ENCODE results near the gene PLGRKT. TPM values are rescaled to one million over a fixed set of nuclear protein-coding genes. Genes with fewer than 3 reads are reported as not detected.
"Not testable (repeated sequence)": the region's sequence is repeated elsewhere in the genome, so short reads cannot be mapped to it uniquely, and the experiment has no call there.

The PLGRKT gene
- total RNA-seq, 1 experiment from 2014 or later: 15.1 TPM

DNA sequence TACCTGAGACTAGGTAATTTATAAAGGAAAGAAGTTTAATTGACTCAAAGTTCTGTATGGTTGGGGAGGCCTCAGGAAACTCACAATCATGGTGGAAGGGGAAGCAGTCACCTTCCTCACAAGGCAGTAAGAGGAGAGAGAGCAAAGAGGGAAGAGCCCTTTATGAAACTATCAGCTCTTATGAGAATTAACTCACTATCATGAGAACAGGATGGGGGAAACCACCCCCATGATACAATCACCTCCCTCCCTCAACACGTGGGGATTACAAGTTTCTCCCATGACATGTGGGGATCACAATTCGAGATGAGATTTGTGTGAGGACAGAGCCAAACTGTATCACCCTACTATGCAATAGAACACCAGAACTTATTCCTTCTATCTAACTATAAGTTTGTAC is 40.5 kb upstream of the PLGRKT start:
- CTCF ChIA-PET: no interaction called here
- intact Hi-C loops (cut with micrococcal nuclease; ENCODE audit: unreplicated experiment): no loop called here

DNA sequence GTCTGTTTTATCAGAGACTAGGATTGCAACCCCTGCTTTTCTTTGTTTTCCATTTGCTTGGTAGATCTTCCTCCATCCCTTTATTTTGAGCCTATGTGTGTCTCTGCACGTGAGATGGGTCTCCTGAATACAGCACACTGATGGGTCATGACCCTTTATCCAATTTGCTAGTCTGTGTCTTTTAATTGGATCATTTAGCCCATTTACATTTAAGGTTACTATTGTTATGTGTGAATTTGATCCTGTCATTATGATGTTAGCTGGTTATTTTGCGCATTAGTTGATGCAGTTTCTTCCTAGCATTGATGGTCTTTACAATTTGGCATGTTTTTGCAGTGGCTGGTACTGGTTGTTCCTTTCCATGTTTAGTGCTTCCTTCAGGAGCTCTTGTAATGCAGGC is 37.9 kb upstream of the PLGRKT start:
- H3K4me3 Mint-ChIP-seq (ENCODE audit: low read depth, unreplicated experiment); H3K27ac Mint-ChIP-seq (ENCODE audit: unreplicated experiment); intact Hi-C loops (cut with micrococcal nuclease; ENCODE audit: unreplicated experiment); H3K4me1 Mint-ChIP-seq (ENCODE audit: low read depth, unreplicated experiment); H3K9me3 Mint-ChIP-seq (ENCODE audit: low read depth, unreplicated experiment); DNase-seq; BruUV-seq (replicated peaks); CTCF ChIA-PET; H3K36me3 Mint-ChIP-seq (ENCODE audit: insufficient read depth, unreplicated experiment): not testable (repeated sequence)
- peaks cover 16% of the 10 kb centered on the region for H3K27me3 Mint-ChIP-seq (ENCODE audit: unreplicated experiment)

More for the DNA sequence above, 40.5 kb upstream of the PLGRKT start:
- TF ChIP-seq, protein P1, sequence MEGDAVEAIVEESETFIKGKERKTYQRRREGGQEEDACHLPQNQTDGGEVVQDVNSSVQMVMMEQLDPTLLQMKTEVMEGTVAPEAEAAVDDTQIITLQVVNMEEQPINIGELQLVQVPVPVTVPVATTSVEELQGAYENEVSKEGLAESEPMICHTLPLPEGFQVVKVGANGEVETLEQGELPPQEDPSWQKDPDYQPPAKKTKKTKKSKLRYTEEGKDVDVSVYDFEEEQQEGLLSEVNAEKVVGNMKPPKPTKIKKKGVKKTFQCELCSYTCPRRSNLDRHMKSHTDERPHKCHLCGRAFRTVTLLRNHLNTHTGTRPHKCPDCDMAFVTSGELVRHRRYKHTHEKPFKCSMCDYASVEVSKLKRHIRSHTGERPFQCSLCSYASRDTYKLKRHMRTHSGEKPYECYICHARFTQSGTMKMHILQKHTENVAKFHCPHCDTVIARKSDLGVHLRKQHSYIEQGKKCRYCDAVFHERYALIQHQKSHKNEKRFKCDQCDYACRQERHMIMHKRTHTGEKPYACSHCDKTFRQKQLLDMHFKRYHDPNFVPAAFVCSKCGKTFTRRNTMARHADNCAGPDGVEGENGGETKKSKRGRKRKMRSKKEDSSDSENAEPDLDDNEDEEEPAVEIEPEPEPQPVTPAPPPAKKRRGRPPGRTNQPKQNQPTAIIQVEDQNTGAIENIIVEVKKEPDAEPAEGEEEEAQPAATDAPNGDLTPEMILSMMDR (IDR thresholded peaks at IDR 0.05; ENCODE audit: unreplicated experiment): no peak
- Mint-ChIP-seq H3K9me3 (ENCODE audit: low read depth, unreplicated experiment) (peaks cover 3% of the 10 kb centered on the region), H3K4me3 (ENCODE audit: low read depth, unreplicated experiment) (no peak overlapping the region), H3K27ac (ENCODE audit: unreplicated experiment) (no peak overlapping the region), H3K27me3 (ENCODE audit: unreplicated experiment) (peaks cover 16% of the 10 kb centered on the region), H3K36me3 (ENCODE audit: insufficient read depth, unreplicated experiment) (no peaks in the 10 kb centered on the region), H3K4me1 (ENCODE audit: low read depth, unreplicated experiment) (no peaks in the 10 kb centered on the region)
- no peak for DNase-seq
- BruUV-seq (replicated peaks): no TSS peak

DNA sequence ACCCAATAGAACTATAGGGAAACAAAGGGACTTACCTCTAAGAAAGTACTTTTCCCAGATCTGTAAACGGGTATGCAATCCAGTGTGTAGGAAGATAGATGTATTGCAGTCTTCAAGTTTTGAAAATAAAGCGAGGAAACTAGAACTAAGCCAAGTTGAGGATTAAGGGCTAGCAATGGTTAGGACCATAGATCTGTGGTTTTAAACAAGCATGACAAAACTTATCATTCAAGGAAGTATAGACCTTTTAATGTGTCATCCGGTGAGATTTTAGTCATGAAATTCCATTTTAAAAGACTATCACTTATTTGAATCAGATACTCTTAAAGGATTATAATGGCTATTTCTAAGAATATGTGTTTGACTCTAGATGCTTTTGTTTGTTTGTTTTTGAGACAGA is 33.1 kb upstream of the PLGRKT start:
- CTCF ChIA-PET: no interaction called here
- Mint-ChIP-seq H3K36me3 (ENCODE audit: insufficient read depth, unreplicated experiment) (no peaks in the 10 kb centered on the region), H3K4me3 (ENCODE audit: low read depth, unreplicated experiment) (no peak overlapping the region), H3K9me3 (ENCODE audit: low read depth, unreplicated experiment) (peaks cover 3% of the 10 kb centered on the region), H3K27ac (ENCODE audit: unreplicated experiment) (no peak overlapping the region), H3K4me1 (ENCODE audit: low read depth, unreplicated experiment) (no peaks in the 10 kb centered on the region), H3K27me3 (ENCODE audit: unreplicated experiment) (peaks cover 16% of the 10 kb centered on the region)
- intact Hi-C loops (cut with micrococcal nuclease; ENCODE audit: unreplicated experiment): no loop called here
- DNase-seq: no peak
- no TSS peak for BruUV-seq (replicated peaks)
- TF ChIP-seq, protein P1 (IDR thresholded peaks at IDR 0.05; ENCODE audit: unreplicated experiment): no peak

DNA sequence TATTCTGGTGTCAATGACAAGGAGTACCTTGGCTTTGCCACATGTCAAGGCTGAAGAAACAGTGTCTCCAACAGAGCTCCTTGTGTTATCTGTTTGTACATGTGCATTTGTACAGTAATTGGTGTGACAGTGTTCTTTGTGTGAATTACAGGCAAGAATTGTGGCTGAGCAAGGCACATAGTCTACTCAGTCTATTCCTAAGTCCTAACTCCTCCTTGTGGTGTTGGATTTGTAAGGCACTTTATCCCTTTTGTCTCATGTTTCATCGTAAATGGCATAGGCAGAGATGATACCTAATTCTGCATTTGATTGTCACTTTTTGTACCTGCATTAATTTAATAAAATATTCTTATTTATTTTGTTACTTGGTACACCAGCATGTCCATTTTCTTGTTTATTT is 32.4 kb upstream of the PLGRKT start:
- Mint-ChIP-seq H3K4me1 (ENCODE audit: low read depth, unreplicated experiment) (no peaks in the 10 kb centered on the region), H3K9me3 (ENCODE audit: low read depth, unreplicated experiment) (peaks cover 3% of the 10 kb centered on the region), H3K4me3 (ENCODE audit: low read depth, unreplicated experiment) (no peak overlapping the region), H3K27me3 (ENCODE audit: unreplicated experiment) (peaks cover 11% of the 10 kb centered on the region), H3K36me3 (ENCODE audit: insufficient read depth, unreplicated experiment) (no peaks in the 10 kb centered on the region), H3K27ac (ENCODE audit: unreplicated experiment) (no peak overlapping the region)
- no TSS peak for BruUV-seq (replicated peaks)
- TF ChIP-seq, protein P1 (IDR thresholded peaks at IDR 0.05; ENCODE audit: unreplicated experiment): no peak
- intact Hi-C loops (cut with micrococcal nuclease; ENCODE audit: unreplicated experiment): no loop called here
- CTCF ChIA-PET: no interaction called here
- DNase-seq: no peak

DNA sequence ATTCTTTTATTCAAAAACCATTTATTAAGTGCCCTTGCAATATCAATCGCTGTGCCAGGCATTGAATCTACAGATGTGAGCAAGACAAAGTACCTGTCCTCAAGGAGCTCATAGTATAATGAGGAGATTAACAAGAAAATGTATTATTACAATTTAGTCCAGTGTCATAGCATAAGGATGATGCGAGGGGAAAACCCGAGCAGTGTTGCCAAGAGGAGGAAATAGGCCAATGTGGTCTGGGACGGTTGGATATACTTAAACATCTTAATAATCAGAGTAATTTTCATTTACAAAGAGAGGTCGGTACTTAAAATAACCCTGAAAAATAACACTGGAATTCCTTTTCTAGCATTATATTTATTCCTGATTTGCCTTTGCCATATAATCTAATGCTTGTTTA is 31.1 kb upstream of the PLGRKT start:
- no peaks in the 10 kb centered on the region for H3K9me3 Mint-ChIP-seq (ENCODE audit: low read depth, unreplicated experiment)
- TF ChIP-seq, protein P1 (IDR thresholded peaks at IDR 0.05; ENCODE audit: unreplicated experiment): no peak
- no peaks in the 10 kb centered on the region for H3K27me3 Mint-ChIP-seq (ENCODE audit: unreplicated experiment)
- no peaks in the 10 kb centered on the region for H3K4me1 Mint-ChIP-seq (ENCODE audit: low read depth, unreplicated experiment)
- CTCF ChIA-PET: no interaction called here
- no peak for DNase-seq
- no peaks in the 10 kb centered on the region for H3K36me3 Mint-ChIP-seq (ENCODE audit: insufficient read depth, unreplicated experiment)
- BruUV-seq (replicated peaks): no TSS peak
- no peak overlapping the region for H3K4me3 Mint-ChIP-seq (ENCODE audit: low read depth, unreplicated experiment)
- intact Hi-C loops (cut with micrococcal nuclease; ENCODE audit: unreplicated experiment): no loop called here
- H3K27ac Mint-ChIP-seq (ENCODE audit: unreplicated experiment): no peak overlapping the region
